A673 (cell line): ENCODE data around the gene KCNAB3. TPM values are rescaled to one million over a fixed set of nuclear protein-coding genes. Genes with fewer than 3 reads are reported as not detected.

Experiments used
- BruUV-seq: library from RNA; stranded (reverse); fragments of 400-500 nt; replicated peaks from 2 replicates; lab custom pipeline; 2021; lab: Mats Ljungman, UMichigan
- CTCF ChIA-PET: fragments of 300-600 bp; sonication (Branson Sonifier 250); formaldehyde crosslinking; loops from one replicate; lab custom pipeline; 2022; ENCODE audit warnings: antibody characterized with exemption; lab: Charles Lee
- POLR2A ChIA-PET: fragments of 300-600 bp; sonication (Branson Sonifier 250); formaldehyde crosslinking; loops from one replicate; lab custom pipeline; 2022; ENCODE audit warnings: antibody characterized with exemption; ENCODE audit not compliant: low non-redundant PET; lab: Charles Lee
- DNase-seq: peaks from one replicate; pipeline ENCODE4 v3.0.0-alpha.2; 2015; ENCODE audit warnings: low spot score
- H3K27ac ChIP-seq: fragments of 200-600 bp; sonication (generic); 2 replicates; pipeline ENCODE4 v1.5.1; 2016; ENCODE audit warnings: mixed run types, low read depth, mild to moderate bottlenecking, mixed read lengths, antibody characterized with exemption, low read length; ENCODE audit not compliant: poor library complexity, severe bottlenecking
- H3K27me3 ChIP-seq: fragments of 200-600 bp; sonication (generic); replicated peaks from 2 replicates; pipeline ENCODE4 v1.6.1; 2017; ENCODE audit warnings: mixed run types, low read depth, mild to moderate bottlenecking, mixed read lengths, antibody characterized with exemption, low read length; ENCODE audit not compliant: insufficient read depth, poor library complexity
- H3K36me3 ChIP-seq: fragments of 200-600 bp; sonication (generic); 2 replicates; pipeline ENCODE4 v1.6.1; 2016; ENCODE audit warnings: mixed run types, mild to moderate bottlenecking, mixed read lengths, antibody characterized with exemption, low read length; ENCODE audit not compliant: insufficient read depth, poor library complexity, severe bottlenecking
- H3K4me1 ChIP-seq: fragments of 200-600 bp; sonication (generic); 2 replicates; pipeline ENCODE4 v1.6.1; 2017; ENCODE audit warnings: mixed run types, mild to moderate bottlenecking, mixed read lengths, antibody characterized with exemption, low read length; ENCODE audit not compliant: insufficient read depth, poor library complexity, severe bottlenecking
- H3K4me3 ChIP-seq: fragments of 200-600 bp; sonication (generic); 2 replicates; pipeline ENCODE4 v1.5.1; 2016; ENCODE audit warnings: low read depth, mixed run types, mild to moderate bottlenecking, mixed read lengths, low read length; ENCODE audit not compliant: poor library complexity, severe bottlenecking
- H3K9me3 ChIP-seq: fragments of 200-600 bp; sonication (generic); 2 replicates; pipeline ENCODE4 v1.6.1; 2016; ENCODE audit warnings: mixed run types, low read depth, mild to moderate bottlenecking, mixed read lengths, antibody characterized with exemption, low read length; ENCODE audit not compliant: poor library complexity, severe bottlenecking
- EZH2 ChIP-seq: fragments of 200-600 bp; sonication (generic); IDR thresholded peaks from 2 replicates; pipeline ENCODE4 v1.6.1; 2017; ENCODE audit warnings: borderline replicate concordance, low read depth, mild to moderate bottlenecking, mixed read lengths, antibody characterized with exemption, low read length; ENCODE audit not compliant: poor library complexity, severe bottlenecking
- intact Hi-C: fragments of 100-400 bp; cut with micrococcal nuclease; formaldehyde crosslinking; loops from one replicate; pipeline ENCODE4 v1.10.0; 2022; ENCODE audit not compliant: unreplicated experiment
- total RNA-seq: library from RNA; stranded (reverse); gene quantifications from 2 replicates; pipeline ENCODE4 v1.2.3, GENCODE V29; 2021
- TF ChIP-seq, protein P1 (sequence below): fragments of 300-800, 200-600 bp; sonication (generic); conservative IDR thresholded peaks from 2 replicates; pipeline ENCODE4 v1.5.1; 2017; ENCODE audit warnings: low read depth, mild to moderate bottlenecking, antibody characterized with exemption, low read length, moderate library complexity, mixed read lengths

KCNAB3 gene
- total RNA-seq, 1 experiment from 2014 or later, result 24.8 TPM

DNA sequence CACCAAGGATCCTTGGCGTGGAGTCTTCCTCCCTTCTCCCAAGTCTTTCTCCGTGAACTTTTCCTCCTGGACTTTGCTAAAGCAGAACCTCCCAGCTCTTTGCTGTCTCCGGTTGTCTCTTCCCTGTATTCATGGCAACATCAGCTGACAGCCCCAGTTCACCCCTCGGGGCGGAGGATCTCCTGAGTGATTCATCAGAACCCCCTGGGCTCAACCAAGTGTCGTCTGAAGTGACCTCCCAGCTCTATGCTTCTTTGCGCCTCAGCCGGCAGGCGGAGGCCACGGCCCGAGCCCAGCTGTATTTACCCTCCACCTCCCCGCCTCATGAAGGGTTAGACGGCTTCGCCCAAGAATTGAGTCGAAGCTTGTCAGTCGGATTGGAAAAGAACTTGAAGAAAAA lies 3.3 kb upstream of the KCNAB3 start:
- CTCF ChIA-PET, result interaction anchor here (0.5 kb wide), 1 partner anchor 165 kb away, joined by 6 read pairs; no protein-coding TSS in a partner anchor
- no TSS peak for BruUV-seq
- DNase-seq, result peak; percentile 46

DNA sequence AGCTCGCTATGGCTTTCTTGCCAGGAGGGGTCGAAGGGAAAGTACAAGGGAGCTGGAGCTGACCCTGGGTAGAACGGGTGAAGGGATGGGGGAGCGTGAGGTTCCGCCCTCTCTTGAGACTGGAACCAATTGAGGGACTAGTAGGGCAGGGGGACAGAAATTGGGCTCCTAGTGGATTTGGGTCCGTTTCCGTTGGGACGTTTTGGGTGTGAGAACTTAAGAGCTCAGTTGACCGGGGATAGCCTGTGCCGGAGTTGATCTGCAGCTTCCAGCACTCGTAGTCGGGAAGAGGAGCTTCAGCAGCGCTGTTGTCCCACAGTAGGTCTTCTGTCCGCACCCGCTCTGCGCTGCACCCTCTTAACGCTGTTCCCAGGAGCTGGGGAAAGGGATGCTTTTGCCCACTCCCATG lies 2.8 kb upstream of the KCNAB3 start:
- peaks cover 23% of the 10 kb centered on the region for H3K4me1 ChIP-seq
- TF ChIP-seq, protein P1, sequence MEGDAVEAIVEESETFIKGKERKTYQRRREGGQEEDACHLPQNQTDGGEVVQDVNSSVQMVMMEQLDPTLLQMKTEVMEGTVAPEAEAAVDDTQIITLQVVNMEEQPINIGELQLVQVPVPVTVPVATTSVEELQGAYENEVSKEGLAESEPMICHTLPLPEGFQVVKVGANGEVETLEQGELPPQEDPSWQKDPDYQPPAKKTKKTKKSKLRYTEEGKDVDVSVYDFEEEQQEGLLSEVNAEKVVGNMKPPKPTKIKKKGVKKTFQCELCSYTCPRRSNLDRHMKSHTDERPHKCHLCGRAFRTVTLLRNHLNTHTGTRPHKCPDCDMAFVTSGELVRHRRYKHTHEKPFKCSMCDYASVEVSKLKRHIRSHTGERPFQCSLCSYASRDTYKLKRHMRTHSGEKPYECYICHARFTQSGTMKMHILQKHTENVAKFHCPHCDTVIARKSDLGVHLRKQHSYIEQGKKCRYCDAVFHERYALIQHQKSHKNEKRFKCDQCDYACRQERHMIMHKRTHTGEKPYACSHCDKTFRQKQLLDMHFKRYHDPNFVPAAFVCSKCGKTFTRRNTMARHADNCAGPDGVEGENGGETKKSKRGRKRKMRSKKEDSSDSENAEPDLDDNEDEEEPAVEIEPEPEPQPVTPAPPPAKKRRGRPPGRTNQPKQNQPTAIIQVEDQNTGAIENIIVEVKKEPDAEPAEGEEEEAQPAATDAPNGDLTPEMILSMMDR, result no peak
- no peak for TF ChIP-seq EZH2
- no peaks in the 10 kb centered on the region for H3K27me3 ChIP-seq
- CTCF ChIA-PET, result no interaction called here
- peaks cover 27% of the 10 kb centered on the region for H3K36me3 ChIP-seq
- POLR2A ChIA-PET, result interaction anchor here (0.6 kb wide), 1 partner anchor 9 kb away, joined by 3 read pairs; no protein-coding TSS in a partner anchor
- peak overlapping the region; percentile 68 for H3K4me3 ChIP-seq
- peak overlapping the region; percentile 88 for H3K27ac ChIP-seq
- H3K9me3 ChIP-seq, result no peaks in the 10 kb centered on the region
- intact Hi-C loops, result loop anchor here (5.0 kb wide), 2 partner anchors 45 to 185 kb away; partner anchors contain the start of genes ALOXE3 and CHD3
- no TSS peak for BruUV-seq
- no peak for DNase-seq

More for the DNA sequence above, 3.3 kb upstream of the KCNAB3 start:
- TF ChIP-seq, protein P1, result no peak
- TF ChIP-seq EZH2, result no peak
- H3K36me3 ChIP-seq, result peaks cover 27% of the 10 kb centered on the region
- intact Hi-C loops, result loop anchor here (5.0 kb wide), 2 partner anchors 46 to 184 kb away; partner anchors contain the start of genes ALOXE3 and CHD3
- H3K27ac ChIP-seq, result peak overlapping the region; percentile 88
- H3K9me3 ChIP-seq, result no peaks in the 10 kb centered on the region
- POLR2A ChIA-PET, result interaction anchor here (0.6 kb wide), 1 partner anchor 212 kb away, joined by 4 read pairs; no protein-coding TSS in a partner anchor
- H3K4me1 ChIP-seq, result peaks cover 23% of the 10 kb centered on the region
- no peaks in the 10 kb centered on the region for H3K27me3 ChIP-seq
- peak overlapping the region; percentile 68 for H3K4me3 ChIP-seq

DNA sequence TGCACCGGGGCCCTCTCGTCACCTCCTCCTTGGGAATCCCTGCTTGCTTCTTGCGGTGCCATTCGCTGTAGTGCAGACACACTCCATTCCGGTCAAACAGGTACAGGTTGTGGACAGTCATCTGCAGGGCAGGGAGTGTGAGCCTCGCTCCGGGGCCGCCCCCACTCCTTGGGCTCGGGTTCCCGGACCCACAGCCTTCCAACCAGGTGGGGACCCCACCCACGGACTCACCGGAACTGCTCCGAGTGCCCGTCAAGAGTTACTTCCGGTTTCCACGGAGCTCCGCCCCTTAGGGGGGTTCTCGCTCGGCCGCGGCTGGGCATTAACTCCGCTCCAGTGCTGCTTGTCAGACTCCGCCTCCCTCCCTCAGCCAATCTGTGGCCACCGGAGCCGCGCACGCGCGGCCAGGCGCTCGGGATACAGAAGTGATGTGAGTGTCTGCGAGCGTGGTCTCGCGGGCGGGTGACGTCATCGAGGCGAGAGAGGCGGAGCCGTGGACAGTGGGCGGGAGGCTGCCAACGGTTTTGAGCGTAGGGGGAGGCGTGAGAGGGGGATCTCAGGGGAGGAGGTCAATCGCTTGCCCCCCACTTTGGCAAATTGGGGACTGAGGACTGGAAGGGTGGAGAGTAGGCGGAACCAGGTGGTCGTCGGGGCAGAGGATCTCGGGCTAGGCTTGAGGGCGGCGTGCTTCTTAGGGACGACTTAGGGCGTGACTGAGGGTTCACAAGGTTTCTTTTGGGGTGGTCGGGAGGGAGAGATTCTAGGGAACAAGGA lies 2.2 kb upstream of the KCNAB3 start, which contains the start of the genes CNTROB and TRAPPC1:
CNTROB (plus strand) TSS at position 498 of the 774 bp plus-strand sequence. CDS start 874 bp downstream, outside the sequence.
TRAPPC1 (minus strand) TSS at position 238 of the 774 bp plus-strand sequence; CDS start at position 121, 117 bp downstream.
- intact Hi-C loops, result loop anchor here (5.0 kb wide), 2 partner anchors 45 to 185 kb away; partner anchors contain the start of genes ALOXE3 and CHD3

More for the DNA sequence above, 2.2 kb upstream of the KCNAB3 start, which contains the start of the genes CNTROB and TRAPPC1:
- peaks cover 23% of the 10 kb centered on the region for H3K4me1 ChIP-seq
- no peaks in the 10 kb centered on the region for H3K27me3 ChIP-seq
- POLR2A ChIA-PET, result interaction anchor here (0.6 kb wide), 2 partner anchors 9 to 356 kb away, joined by 3 to 5 read pairs; no protein-coding TSS in a partner anchor
- no peaks in the 10 kb centered on the region for H3K9me3 ChIP-seq
- DNase-seq, result peak; percentile 100
- BruUV-seq, result no TSS peak
- CTCF ChIA-PET, result interaction anchor here (0.6 to 0.7 kb wide), 3 partner anchors 38 to 109 kb away, joined by 3 to 11 read pairs (median 3); no protein-coding TSS in a partner anchor
- peak within 1 kb of the TSS; percentile 88 for H3K27ac ChIP-seq
- H3K36me3 ChIP-seq, result peaks cover 22% of the 10 kb centered on the region
- peak within 1 kb of the TSS; percentile 68 for H3K4me3 ChIP-seq
- TF ChIP-seq, protein P1, result no peak
- no peak for TF ChIP-seq EZH2
